ENCODE data around the gene AFF1.

Gene AFF1

DNA sequence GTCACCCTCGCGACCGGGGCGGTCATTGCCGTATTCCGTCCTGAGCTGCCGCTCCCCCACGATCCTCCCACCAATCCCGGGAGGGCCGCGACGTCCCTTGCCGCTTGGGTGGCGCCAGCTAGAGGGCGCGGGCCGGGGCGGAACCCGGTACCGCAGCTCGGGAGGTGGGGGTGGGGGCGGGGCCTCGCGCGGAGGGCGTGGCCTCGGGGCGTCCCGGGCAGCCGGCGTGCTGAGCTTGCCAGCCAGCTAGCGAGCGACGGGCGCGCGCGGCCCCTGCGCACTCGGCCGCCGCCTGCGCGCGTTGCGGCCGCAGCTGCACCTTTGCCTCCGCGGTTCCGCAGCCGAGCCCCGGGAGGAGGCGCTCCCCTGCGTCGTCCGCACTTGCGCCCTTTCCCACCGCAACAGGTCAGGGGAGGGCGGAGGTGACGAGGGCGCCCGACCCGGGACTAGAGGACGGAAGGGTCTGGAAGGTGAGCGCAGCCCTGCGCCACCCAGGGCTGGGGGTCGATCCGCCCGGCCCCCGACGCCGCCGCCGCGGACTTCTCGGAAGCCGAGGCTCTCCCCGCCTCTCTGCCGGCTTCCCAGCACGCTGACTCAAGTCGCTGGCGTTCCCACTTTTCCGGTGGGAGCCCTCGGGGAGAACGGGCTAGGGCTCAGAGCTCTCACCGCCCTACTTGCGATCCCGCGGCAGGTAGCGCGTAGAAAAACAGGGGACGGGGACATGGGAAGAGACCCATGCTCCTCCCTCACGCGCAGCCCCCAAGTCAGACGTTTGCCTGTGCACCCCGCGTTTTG, at the start of gene AFF1:
TSS of gene AFF1 (plus strand) at position 241 of the 795 bp plus-strand sequence. CDS start 13,523 bp downstream, outside the sequence.
- DNase-seq = peak; percentile 76

DNA sequence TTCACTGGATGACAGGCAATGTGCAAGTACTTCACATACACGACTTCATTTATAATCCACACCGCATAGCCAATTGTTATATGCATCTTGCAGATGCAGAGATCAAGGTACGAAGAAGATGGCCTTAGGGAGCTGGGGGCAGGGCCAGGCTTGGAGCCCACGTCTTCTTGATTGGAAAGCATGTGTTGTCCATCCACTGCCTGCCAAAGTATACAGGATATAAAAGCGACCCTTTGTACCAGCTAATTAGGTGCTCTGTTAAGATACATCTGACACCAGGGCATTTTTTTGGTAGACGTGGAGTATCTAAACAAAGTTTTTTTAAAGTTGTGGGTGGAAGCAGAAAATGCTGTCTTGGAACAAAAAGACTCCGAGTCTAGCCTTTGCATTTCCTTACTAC, 44.0 kb upstream of the AFF1 start:
- DNase-seq = no peak

DNA sequence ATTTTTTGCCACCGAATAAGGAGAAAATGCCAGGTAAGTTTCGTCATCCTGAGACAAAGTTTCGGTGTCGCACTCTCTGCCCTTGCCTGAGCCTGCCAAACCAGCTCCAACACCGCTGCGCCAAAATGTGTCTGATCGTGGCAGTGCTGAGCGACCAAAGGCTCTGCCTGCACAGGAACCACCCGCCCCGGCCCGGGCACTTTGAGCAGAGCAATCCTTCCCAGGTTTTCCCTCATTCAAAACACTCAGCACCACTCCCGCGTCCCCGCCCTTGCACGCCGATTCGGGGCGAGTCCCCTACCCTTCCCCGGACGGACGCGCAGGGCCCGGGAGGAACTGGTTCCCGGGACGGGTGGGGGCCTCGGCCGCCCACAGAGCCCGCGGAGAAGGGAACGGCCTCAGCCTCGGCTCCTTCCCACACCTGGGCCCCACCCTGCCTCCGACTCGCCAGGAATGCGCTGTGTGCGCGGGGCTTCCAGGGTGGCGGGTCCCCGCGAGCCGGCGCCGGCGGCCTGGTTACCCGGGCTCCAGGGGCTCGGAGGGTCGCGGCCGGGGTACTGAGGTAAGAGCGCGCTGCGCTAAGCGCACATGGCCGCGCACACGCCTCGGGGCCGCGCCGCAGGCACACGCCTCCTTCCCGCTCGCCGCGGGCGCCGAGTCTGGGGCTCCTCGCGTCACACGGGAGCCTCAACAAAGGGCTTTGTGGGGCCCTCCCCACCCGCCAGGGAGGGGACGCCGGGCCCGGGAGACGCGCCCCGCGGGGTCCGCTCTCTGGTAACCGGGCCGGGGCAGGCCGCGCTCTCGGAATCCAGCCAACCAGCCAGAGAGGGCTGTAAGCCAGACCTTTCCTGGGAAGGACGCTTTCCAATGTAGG, 42.8 kb upstream of the AFF1 start, which contains the start of gene C4orf36:
TSS of gene C4orf36 (minus strand) at position 661 of the 874 bp plus-strand sequence. CDS start 902 bp downstream, outside the sequence.
- no peak for DNase-seq

- no peak for DNase-seq
These were observed 42.2 kb upstream of the AFF1 start for GRCh38 chr4:86892636-86892960.

DNA sequence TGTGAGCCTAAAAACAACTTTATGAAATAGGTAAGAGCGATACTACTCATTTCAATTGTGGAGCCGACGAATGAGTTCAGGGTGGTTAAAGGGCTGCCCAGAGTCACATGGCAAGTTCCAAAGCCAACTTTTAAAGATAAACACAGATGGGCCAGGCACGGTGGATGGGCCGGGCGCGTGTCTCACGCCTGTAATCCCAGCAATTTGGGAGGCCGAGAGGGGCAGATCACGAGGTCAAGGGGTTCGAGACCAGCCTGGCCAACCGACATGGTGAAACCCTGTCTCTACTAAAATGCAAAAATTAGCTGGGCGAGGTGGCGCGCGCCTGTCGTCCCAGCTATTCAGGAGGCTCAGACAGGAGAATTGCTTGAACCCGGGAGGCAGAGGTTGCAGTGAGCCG, 41.7 kb upstream of the AFF1 start:
- no peak for DNase-seq

- DNase-seq = no peak
These were observed 40.4 kb upstream of the AFF1 start for GRCh38 chr4:86894455-86894854.

DNA sequence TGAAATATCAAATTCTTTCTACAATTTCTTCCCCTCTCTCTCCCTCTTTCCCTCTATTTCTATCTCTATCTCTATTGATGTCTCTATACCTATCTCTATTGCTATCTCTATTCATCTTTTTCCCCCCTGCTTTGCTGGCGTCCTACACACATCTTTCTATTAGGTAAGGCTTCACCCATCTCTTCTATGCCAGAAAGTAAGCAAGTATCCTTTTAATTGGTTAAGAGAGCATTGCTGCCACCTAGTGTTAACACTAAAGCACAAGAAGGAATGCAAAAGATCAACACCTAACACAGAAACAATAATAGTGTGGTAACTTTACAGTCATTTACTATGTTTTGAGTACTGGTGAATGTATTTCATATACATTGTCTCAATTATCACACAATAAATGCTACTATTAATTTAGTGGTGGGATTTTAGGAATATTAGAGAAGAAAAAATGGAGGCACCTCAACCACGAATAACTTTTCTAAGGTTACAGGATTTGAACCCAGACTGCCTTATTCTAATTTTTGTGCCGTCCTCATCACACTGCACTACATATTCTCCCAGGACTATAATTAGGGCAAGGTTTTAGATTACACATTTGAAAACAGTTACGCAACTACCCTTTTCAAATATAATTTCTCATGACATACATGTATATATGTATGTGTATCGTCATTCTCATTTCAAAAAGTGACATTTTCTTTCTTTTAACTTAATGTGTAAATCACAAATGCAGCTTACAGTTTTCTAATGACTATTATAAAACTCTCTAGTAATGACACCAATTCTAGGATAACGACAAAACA, 38.9 kb upstream of the AFF1 start:
- no peak for DNase-seq

DNA sequence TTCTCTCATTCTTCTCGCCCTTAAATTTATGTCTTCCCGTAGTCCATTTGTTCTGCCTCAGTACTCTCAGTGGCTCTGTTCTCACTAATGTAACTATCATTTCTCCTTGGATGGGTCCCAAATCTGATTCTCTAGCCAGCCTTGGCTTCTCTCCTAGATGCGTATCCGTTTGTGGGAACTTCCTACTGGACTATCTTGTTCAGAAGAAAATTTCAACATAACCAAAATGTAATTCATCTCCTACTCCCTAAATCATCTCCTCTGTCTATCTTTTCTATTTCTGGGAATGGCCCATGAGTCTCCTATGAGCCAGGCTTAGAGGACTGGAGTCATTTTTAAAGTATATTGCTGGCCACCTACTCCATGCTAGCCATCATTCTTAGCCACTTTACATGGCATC, 38.2 kb upstream of the AFF1 start:
- no peak for DNase-seq

- no peak for DNase-seq
These were observed 36.2 kb upstream of the AFF1 start for GRCh38 chr4:86898562-86898961.

DNA sequence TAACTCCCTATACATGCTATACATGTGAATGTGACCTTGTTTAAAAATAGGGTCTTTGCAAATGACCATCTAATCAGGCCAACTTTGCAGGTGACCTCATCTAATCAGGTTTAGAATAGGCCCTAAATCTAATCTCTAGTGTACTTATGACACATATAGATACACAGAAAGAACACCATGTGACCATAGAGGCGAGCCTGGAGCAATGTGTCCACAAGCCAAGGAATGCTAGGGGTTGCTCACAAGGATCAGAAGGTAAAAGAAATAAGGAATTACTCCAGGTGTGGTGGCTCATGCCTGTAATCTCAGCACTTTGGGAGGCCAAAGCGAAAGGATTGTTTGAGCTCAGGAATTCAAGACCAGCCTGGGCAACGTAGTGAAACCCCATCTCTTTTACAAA, 32.9 kb upstream of the AFF1 start:
- DNase-seq = no peak

- no peak for DNase-seq
These were observed 26.6 kb upstream of the AFF1 start for GRCh38 chr4:86908251-86908657.

DNA sequence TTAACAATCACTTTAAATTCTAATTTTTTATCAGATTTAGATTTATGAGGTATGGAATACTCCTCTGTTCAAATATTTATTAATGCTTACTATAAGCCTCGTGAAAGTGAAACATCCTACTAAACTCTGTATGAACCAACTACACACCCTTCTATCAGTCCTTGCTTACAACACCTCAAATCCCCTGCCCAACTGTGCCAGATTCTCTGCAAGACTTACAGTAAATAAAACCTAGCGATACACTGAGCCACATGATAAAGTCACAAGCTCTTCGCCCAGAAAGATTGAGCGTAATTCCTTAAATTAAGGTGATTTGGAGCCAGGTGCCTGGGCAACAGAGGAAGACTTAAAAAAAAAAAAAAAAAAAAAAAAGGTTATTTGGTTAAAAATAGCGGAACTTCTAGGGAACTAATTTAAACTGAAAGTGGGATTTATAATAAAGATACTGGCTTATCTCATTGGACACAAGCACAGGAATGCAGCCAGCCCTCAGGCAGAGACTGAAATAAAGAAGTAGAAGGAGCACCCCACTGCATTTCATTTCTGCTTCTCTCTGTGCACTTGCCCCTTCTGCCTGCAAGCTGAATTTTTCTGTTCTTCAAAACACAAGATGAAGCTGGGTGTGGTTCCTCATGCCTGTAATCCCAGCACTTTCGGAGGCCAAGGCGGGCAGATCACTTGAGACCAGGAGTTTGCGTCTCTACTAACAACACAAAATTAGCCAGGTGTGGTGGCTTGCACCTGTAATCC, 25.1 kb upstream of the AFF1 start:
- DNase-seq = no peak

GRCh38 chr4:86910369-86910768, 24.4 kb upstream of the AFF1 start:
- DNase-seq = no peak

- no peak for DNase-seq
These were observed 23.8 kb upstream of the AFF1 start for GRCh38 chr4:86910820-86911684.

DNA sequence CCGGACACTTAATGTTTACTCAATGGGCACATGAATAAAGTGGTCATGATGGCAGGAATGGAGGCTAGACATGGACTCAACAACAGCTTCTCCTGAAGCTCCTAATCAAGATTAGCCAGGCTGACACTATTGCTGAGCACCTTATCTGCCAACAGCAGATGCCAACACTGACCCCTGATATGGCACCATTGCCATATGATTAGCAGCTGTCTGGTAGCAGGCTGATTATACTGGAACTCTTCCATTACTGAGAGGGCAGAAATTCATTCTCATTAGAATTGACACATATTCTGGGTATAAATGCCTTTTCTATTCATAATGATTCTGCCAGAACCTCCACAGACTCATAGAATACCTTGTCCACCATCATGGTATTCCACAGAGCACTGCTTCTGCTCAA, 18.4 kb upstream of the AFF1 start:
- DNase-seq = no peak

- DNase-seq = no peak
These were observed 17.4 kb upstream of the AFF1 start for GRCh38 chr4:86917212-86918039.

DNA sequence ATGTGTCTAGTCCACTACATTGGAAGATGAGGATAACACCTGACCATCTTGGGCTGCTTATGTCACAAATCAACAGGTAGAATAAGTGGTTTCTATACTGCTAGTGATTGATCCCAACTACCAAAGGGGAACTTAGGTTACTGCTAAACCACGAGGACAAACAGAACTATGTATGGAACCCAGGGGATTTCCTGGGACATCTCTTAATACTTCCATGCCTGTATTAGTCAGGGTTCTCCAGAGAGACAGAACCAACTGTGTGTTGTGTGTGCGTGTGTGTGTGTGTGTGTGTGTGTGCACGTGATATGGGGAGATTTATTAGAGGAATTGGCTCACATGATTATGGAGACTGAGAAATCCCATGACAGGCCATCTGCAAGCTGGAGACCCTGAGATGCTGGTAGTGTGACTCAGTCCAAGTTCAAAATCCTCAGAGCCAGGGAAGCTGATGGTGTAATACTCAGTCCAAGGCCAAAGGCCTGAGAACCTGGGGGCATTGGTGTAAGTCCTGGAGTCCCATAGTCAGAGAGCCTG, 16.2 kb upstream of the AFF1 start:
- DNase-seq = no peak

DNA sequence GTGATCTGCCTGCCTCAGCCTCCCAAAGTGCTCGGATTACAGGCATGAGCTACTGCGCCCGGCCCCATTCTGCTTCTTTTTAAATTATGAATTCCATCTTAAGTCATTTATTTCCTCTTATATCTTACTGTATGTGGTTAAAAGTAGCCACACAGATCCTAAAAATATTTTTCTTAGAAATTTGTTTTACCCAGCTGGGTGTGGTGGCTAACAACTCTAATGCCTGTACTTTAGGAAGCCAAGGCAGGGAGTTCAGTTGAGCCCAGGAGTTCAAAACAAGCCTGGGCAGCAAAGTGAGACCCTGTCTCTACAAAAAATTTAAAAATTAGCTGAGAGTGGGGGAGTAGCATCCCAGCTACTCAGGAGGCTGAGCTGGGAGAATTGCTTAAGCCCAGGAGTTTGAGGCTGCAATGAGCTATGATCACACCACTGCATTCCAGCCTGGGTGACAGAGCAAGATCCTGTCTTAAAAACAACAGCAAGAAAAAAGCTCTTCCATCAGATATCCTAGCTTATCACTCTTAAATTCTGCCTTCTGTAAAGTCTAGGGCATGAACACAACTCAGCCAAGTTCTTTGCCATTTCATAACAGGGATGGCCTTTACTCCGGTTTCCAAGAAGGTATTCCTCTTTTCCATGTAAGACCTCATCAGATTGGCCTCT, 15.1 kb upstream of the AFF1 start:
- DNase-seq = no peak

GRCh38 chr4:86921608-86922252, 13.1 kb upstream of the AFF1 start:
- no peak for DNase-seq
